Activated T-cell treated with anti-CD3 and anti-CD28 coated beads for 24 hours (primary cell): ENCODE data around the gene HBM.
"Not testable (repeated sequence)": the region's sequence is repeated elsewhere in the genome, so short reads cannot be mapped to it uniquely, and the experiment has no call there.

Experiments used
- DNase-seq: peaks from one replicate; pipeline ENCODE4 v3.0.0-alpha.2; 2020; ENCODE audit warnings: low read depth

HBM gene

DNA sequence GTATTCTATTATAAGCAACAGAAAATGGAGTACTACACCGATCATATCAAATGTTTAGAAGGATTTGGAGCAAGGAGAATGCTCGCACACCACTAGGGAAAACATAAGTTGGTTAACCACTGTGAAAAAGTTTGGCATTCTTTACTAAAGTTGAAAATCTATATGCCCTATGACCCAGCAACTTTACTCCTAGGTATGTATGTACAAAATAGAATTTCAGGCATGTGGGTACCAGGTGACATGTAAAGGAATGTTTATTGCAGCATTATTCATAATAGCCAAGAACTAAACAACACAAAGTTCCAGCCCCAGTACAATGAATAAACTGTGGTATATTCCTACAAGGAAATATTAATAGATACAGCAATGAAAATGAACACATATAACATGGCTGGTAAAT lies 19.1 kb upstream of the HBM start:
- no peak for DNase-seq

DNA sequence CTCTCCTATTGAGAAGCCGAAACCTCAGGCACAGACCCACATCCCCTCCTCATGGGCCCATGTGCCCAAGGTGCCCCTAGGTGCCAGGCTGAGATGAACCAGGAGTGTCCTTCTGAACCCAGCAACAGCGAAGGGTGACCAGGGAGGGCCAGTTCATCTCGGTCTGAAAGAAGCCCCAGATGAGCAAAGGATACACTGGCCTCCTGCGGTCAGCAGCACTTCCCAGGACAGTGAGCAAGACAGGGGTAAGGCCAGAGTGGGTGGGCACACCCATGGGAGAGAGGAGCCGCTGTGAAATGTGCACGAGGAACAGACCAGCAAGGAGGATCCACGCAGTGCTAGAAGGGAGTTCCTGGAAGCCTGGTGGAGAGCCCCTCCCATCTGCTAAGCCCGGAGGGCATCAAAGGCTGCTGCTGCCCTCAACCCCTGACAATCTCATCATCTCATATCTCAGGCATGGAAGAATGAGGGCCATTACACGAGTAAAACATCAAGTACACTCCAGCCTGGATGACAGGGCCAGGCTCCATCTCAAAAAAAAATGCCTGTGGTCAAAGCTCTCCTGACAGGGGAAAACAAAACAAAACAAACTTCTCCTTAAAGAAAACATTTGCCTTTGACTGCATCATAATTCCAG lies 16.6 kb upstream of the HBM start:
- no peak for DNase-seq

DNA sequence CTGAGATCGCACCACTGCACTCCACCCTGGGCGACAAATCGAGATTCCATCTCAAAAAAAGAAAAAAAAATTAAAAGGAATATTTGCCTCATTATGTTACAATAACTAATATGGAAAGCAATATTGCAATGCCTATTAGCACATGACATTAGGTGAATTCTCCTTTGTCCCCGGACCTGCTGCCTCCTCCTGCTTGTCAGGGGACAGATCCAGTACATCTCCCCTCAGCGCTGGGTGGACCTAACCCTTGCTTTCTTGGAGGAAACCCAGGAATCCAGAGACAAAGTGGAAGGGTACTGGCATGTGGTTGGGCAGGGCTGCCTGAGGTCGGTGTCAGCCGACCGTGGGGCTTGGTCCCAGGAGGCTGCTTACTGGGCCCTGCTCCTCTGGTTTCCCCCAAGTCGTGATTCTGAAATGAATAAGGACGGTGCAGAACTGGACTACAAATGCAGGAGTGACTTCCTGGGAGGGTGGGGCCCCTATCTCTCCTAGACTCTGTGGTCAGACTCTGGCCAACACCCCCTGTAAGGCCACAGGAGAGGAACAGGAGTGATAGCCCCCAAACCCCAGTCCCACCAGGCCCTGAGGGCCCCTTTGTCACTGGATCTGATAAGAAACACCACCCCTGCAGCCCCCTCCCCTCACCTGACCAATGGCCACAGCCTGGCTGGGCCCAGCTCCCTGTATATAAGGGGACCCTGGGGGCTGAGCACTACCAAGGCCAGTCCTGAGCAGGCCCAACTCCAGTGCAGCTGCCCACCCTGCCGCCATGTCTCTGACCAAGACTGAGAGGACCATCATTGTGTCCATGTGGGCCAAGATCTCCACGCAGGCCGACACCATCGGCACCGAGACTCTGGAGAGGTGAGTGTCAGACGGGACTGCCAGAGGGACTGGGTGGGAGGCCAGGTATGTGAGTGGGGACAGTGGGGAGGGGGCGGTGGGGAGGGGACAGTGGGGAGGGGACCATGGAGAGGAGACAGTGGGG lies 13.3 kb upstream of the HBM start, which contains the start of gene HBZ:
HBZ (plus strand) TSS at position 504 of the 988 bp plus-strand sequence; CDS start at position 770, 266 bp downstream.
- no peak for DNase-seq

DNA sequence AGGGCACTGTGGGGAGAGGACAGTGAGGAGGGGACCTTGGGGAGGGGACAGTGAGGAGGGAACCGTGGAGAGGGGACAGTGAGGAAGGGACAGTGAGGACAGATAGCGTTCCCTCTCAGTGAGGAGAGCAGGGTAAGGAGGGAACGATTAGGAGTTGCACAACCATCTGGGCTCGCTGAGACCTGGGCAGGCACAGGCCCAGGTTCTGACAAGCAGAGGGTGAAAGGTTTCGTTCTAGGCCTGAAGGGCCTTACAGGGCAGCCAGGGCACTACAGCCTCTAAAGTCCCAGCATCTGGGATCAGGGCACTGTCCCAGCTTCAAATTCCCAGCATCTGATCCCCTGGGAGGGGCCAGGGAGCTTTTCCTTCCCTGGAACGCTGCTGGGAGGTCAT lies 12.7 kb upstream of the HBM start:
- DNase-seq: not testable (repeated sequence)

DNA sequence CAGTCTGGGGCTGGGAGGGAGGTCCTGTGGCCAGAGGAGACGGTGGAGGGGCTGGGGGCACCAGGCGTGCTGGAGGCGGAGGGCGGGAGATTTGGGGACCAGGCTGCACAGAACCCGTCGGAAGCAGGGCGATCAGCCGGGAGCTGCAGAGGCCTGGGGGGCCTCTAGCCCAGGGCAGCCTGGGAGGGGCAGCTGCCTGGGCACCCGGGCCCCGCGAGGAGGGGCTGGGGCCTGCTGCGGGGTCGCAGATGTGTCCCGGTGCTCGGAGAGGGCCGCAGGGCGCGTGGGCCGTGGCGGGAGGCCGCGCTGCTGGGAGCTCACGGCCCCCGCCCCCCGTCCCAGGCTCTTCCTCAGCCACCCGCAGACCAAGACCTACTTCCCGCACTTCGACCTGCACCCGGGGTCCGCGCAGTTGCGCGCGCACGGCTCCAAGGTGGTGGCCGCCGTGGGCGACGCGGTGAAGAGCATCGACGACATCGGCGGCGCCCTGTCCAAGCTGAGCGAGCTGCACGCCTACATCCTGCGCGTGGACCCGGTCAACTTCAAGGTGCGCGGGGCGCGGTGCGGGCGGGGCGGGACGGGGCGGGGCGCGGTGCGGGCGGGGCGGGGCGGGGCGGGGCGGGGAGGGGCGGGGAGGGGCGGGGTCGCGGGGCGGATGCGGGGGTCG lies 12.1 kb upstream of the HBM start:
- not testable (repeated sequence) for DNase-seq

DNA sequence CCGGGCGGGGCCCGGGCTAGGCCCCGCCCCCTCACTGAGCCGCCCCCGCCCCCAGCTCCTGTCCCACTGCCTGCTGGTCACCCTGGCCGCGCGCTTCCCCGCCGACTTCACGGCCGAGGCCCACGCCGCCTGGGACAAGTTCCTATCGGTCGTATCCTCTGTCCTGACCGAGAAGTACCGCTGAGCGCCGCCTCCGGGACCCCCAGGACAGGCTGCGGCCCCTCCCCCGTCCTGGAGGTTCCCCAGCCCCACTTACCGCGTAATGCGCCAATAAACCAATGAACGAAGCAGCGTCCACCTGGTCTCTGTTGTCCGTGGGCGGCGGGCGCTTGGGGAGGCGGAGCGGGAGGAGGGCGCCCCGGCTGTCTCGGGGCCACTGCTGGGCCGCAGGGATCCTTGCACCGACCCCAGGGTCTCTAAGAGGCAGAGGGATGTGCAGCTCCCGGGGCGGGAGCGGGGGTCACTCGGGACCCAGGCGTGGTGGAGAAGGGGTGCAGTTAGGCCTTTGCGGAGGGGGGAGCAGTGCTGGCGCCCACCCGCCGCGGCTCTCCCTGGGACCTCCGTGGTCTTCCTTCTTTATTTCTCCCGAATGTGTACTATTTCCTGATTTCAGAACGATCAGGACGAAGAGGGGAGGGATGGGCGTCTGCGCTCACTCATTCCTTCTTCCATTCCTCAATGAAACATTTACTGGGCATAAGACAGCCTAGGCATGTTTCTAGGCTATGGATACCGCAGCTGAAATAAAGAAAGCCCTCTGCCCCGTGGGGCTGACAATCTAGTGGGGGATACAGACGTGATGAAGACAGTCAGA lies 11.4 kb upstream of the HBM start:
- no peak for DNase-seq

GRCh38 chr16:155031-155398 lies 10.8 kb upstream of the HBM start:
- DNase-seq: no peak

DNA sequence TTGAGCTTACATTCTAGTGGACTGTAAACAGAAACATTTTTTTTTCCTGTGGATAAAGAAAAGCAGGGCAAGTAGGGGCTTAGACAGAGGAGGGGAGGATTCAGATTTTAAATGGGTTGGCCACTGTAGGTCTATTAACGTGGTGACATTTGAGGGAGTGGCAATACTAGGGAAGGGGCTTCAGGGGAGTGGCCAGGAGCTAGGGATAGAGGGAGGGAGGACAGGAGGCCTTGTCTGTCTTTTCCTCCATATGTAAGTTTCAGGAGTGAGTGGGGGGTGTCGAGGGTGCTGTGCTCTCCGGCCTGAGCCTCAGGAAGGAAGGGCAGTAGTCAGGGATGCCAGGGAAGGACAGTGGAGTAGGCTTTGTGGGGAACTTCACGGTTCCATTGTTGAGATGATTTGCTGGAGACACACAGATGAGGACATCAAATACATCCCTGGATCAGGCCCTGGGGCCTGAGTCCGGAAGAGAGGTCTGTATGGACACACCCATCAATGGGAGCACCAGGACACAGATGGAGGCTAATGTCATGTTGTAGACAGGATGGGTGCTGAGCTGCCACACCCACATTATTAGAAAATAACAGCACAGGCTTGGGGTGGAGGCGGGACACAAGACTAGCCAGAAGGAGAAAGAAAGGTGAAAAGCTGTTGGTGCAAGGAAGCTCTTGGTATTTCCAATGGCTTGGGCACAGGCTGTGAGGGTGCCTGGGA lies 6.5 kb upstream of the HBM start:
- DNase-seq: no peak

- not testable (repeated sequence) for DNase-seq
Observed at GRCh38 chr16:160242-160641, 5.5 kb upstream of the HBM start.

GRCh38 chr16:160691-161190 lies 5.0 kb upstream of the HBM start:
- no peak for DNase-seq

DNA sequence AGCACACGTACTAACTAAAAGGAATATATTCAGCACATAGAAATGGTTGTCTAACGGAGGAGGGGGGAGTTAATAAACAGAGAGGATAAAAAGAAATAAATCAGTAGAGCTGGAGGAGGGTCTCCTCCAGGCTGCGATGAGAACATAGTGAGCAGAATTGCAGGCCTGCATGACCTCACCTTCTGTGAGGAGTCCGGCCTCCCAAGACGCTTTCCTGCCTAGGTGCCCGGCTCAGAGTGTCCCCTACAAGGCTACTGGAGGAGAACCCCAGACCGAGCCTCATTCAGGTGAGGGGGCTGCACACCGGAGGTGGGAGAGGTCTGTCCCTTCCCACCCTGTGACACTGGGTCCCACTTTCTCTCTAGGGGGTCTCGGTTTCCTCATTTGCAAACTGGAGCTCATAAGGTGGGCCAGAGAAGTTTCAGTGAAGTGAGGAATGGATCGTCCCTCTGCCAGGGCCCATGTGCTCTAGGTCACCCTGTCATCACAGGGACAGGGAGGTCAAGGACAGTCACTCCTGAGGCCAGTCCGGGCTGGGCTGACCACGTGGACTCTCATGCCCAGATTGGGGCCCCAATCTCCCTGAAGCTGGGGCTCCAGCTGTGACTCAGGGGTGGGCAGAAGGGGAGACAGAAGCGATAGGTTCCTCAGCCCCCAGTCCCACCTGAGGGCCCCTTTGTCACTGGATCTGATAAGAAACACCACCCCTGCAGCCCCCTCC lies 3.3 kb upstream of the HBM start:
- DNase-seq: no peak

GRCh38 chr16:163139-163538 lies 2.6 kb upstream of the HBM start:
- not testable (repeated sequence) for DNase-seq

GRCh38 chr16:163696-164095 lies 2.1 kb upstream of the HBM start:
- not testable (repeated sequence) for DNase-seq

GRCh38 chr16:164134-164823 lies 1.5 kb upstream of the HBM start:
- not testable (repeated sequence) for DNase-seq

GRCh38 chr16:164827-165538 lies 795 bp upstream of the HBM start:
- DNase-seq: no peak

DNA sequence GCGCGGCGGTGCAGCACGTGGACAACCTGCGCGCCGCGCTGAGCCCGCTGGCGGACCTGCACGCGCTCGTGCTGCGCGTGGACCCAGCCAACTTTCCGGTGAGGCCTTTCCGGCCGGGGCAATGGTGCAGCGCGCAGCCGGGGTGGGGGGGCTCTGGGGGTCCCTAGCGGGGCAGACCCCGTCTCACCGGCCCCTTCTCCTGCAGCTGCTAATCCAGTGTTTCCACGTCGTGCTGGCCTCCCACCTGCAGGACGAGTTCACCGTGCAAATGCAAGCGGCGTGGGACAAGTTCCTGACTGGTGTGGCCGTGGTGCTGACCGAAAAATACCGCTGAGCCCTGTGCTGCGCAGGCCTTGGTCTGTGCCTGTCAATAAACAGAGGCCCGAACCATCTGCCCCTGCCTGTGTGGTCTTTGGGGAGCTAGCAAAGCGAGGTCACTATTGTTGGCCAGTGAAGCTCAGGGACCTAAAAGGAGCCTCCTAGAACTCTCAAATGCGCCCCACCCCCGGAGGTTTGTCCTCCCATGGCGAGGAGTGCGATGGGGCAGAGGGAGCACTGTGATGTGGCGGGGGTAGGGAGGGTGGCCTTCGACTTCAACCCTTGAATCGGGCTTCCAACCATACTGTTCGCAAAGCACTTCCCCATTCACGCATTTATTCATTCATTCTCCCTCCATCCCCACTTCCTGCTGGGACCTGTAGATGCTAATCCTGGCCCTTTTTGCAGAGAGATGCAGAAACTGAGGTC lies 770 bp downstream of the HBM start:
- DNase-seq: no peak

- no peak for DNase-seq
Observed at GRCh38 chr16:167122-167690, 1.4 kb downstream of the HBM start.

DNA sequence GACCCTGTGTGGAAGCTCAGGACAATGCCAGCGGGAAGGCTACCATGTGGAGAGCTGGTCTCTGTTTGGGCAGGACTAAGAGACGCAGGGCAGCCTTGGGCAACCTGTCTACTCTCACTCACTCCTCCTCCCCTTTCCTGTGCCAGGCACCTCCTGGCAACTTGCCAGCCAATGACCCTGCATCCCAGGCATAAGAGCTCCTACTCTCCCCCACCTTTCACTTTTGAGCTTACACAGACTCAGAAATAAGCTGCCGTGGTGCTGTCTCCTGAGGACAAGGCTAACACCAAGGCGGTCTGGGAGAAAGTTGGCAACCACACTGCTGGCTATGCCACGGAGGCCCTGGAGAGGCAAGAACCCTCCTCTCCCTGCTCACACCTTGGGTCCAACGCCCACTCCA lies 2.6 kb downstream of the HBM start:
- no peak for DNase-seq
